WERI-Rb-1 (cell line): ENCODE results near the gene OASL.
"Not testable (repeated sequence)": the region's sequence is repeated elsewhere in the genome, so short reads cannot be mapped to it uniquely, and the experiment has no call there.

ENCODE experiments used
- DNase-seq: peaks from one replicate; pipeline ENCODE4 v3.0.0-alpha.2; 2020
- H3K27ac ChIP-seq: fragments of 250-450 bp; sonication (Bioruptor Pico); 2 replicates; pipeline ENCODE4 v1.5.1; 2020; ENCODE audit warnings: mild to moderate bottlenecking, moderate library complexity
- H3K27me3 ChIP-seq: fragments of 250-450 bp; sonication (Bioruptor Pico); 2 replicates; pipeline ENCODE4 v1.5.1; 2021; ENCODE audit warnings: mild to moderate bottlenecking, low read depth, moderate library complexity; ENCODE audit not compliant: insufficient read depth, severe bottlenecking
- H3K36me3 ChIP-seq: fragments of 250-450 bp; sonication (Bioruptor Pico); 2 replicates; pipeline ENCODE4 v1.5.1; 2020; ENCODE audit warnings: mild to moderate bottlenecking, moderate library complexity
- H3K4me3 ChIP-seq: 2 replicates; pipeline ENCODE4 v1.5.1; 2011; ENCODE audit warnings: low read depth, mild to moderate bottlenecking, control low read depth, low read length
- H3K9me3 ChIP-seq: fragments of 250-450 bp; sonication (Bioruptor Pico); 2 replicates; pipeline ENCODE4 v1.5.1; 2021; ENCODE audit warnings: mild to moderate bottlenecking, moderate library complexity; ENCODE audit not compliant: severe bottlenecking
- CTCF ChIP-seq: IDR thresholded peaks from 2 replicates; pipeline ENCODE4 v1.5.1; 2011; ENCODE audit warnings: low read depth, mild to moderate bottlenecking, control low read depth, inconsistent platforms, low read length

The OASL gene

GRCh38 chr12:121085069-121085468, 46.0 kb upstream of the OASL start:
- Histone ChIP-seq H3K27me3 (peaks cover 2% of the 10 kb centered on the region), H3K4me3 (no peak overlapping the region), H3K9me3 (no peaks in the 10 kb centered on the region), H3K27ac (no peak overlapping the region), H3K36me3 (no peaks in the 10 kb centered on the region)
- TF ChIP-seq CTCF, result no peak
- no peak for DNase-seq

GRCh38 chr12:121084229-121084628, 45.2 kb upstream of the OASL start:
- TF ChIP-seq CTCF, result no peak
- H3K27me3 ChIP-seq, result peaks cover 2% of the 10 kb centered on the region
- DNase-seq, result no peak
- no peak overlapping the region for H3K27ac ChIP-seq
- H3K36me3 ChIP-seq, result no peaks in the 10 kb centered on the region
- H3K9me3 ChIP-seq, result no peaks in the 10 kb centered on the region
- no peak overlapping the region for H3K4me3 ChIP-seq

- no peaks in the 10 kb centered on the region for H3K9me3 ChIP-seq
- H3K27ac ChIP-seq, result no peak overlapping the region
- no peaks in the 10 kb centered on the region for H3K27me3 ChIP-seq
- no peak overlapping the region for H3K4me3 ChIP-seq
- H3K36me3 ChIP-seq, result no peaks in the 10 kb centered on the region
- no peak for DNase-seq
- no peak for TF ChIP-seq CTCF
These were observed 41.9 kb upstream of the OASL start for GRCh38 chr12:121080909-121081308.

GRCh38 chr12:121079736-121080272, 40.8 kb upstream of the OASL start:
- DNase-seq, result no peak
- TF ChIP-seq CTCF, result no peak

GRCh38 chr12:121077440-121077839, 38.4 kb upstream of the OASL start:
- H3K36me3 ChIP-seq, H3K9me3 ChIP-seq: not testable (repeated sequence)

More at GRCh38 chr12:121079736-121080272, 40.8 kb upstream of the OASL start:
- Histone ChIP-seq H3K4me3 (no peak overlapping the region), H3K27ac (no peak overlapping the region), H3K27me3 (no peaks in the 10 kb centered on the region), H3K36me3 (no peaks in the 10 kb centered on the region), H3K9me3 (no peaks in the 10 kb centered on the region)

GRCh38 chr12:121075911-121076310, 36.9 kb upstream of the OASL start:
- peaks cover 18% of the 10 kb centered on the region for H3K9me3 ChIP-seq
- not testable (repeated sequence) for DNase-seq

More at GRCh38 chr12:121077440-121077839, 38.4 kb upstream of the OASL start:
- DNase-seq, H3K27ac ChIP-seq, H3K4me3 ChIP-seq, H3K27me3 ChIP-seq: not testable (repeated sequence)

GRCh38 chr12:121072147-121072546, 33.1 kb upstream of the OASL start:
- DNase-seq, result no peak
- Histone ChIP-seq H3K9me3 (peaks cover 20% of the 10 kb centered on the region), H3K36me3 (no peaks in the 10 kb centered on the region), H3K27me3 (peaks cover 17% of the 10 kb centered on the region), H3K27ac (no peak overlapping the region), H3K4me3 (no peak overlapping the region)
- TF ChIP-seq CTCF, result no peak

More at GRCh38 chr12:121075911-121076310, 36.9 kb upstream of the OASL start:
- H3K4me3 ChIP-seq, H3K27me3 ChIP-seq, H3K36me3 ChIP-seq, H3K27ac ChIP-seq: not testable (repeated sequence)
